ENCODE measurements around the gene TMEM232.

TMEM232 gene

DNA sequence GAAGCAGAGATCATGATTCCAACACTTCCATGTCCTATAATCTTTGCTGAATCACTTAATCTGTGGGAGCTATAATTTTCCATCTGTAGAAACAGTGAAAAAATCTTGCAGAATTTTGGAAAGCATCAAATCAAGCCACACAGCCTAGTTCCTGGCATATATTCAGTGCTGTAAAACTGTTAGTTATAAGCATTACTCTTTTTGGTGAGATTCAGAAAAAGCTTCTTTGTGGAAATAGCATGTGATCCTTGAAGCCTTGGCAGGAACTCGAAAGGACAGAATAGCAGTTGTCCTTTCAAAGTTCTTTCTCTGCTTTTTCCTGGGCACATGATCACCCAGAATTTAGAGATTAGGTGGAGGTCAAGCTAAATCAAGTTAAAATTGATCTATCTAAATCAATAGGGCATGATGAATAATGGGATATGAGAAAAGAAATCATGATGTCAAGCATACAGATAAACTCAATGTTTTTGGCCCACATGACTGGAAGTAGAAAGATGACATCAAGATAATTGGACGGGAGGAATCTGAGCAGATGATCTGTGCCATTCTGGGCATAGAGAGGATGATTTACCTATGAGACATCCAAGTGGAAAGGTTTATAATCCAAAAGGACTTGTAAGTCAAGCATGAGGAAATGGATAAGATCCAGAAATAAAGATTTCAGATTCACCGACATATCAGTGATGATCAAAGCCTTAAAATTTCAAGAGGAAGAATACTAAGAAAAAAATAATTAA lies 73.1 kb downstream of the TMEM232 start:
- no peak for DNase-seq
- Histone ChIP-seq H3K4me1 (peaks cover 0 to 12% (median 0%) of the 10 kb centered on the region in 4 donors), H3K36me3 (no peaks in the 10 kb centered on the region), H3K27me3 (no peaks in the 10 kb centered on the region), H3K9me3 (no peaks in the 10 kb centered on the region), H3K27ac (no peak overlapping the region), H3K4me3 (no peak overlapping the region)
- TF ChIP-seq, protein P1, sequence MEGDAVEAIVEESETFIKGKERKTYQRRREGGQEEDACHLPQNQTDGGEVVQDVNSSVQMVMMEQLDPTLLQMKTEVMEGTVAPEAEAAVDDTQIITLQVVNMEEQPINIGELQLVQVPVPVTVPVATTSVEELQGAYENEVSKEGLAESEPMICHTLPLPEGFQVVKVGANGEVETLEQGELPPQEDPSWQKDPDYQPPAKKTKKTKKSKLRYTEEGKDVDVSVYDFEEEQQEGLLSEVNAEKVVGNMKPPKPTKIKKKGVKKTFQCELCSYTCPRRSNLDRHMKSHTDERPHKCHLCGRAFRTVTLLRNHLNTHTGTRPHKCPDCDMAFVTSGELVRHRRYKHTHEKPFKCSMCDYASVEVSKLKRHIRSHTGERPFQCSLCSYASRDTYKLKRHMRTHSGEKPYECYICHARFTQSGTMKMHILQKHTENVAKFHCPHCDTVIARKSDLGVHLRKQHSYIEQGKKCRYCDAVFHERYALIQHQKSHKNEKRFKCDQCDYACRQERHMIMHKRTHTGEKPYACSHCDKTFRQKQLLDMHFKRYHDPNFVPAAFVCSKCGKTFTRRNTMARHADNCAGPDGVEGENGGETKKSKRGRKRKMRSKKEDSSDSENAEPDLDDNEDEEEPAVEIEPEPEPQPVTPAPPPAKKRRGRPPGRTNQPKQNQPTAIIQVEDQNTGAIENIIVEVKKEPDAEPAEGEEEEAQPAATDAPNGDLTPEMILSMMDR (IDR thresholded peaks at IDR 0.05), result no peak
- intact Hi-C loops (cut with DNase I; ENCODE audit: low total_unique reads), result no loop called here

DNA sequence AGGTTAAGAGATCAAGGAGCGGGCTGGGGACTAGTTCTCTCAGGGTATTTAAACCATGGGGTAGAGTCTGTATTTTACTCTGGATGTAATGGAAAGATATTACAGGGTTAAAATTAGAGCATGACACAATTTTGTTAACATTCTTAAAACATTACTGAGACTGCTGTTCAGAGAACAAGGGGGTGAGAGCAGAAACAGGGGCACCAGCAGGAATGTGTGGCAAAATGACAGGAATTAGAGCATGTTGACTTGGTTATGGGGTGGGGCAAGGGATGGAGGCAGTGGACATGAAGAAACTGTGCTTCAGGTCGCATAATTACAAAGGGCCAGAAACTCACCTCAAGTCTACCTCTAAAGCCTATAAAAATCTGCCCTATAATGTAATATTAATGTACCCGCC lies 75.0 kb downstream of the TMEM232 start:
- Histone ChIP-seq H3K9me3 (no peaks in the 10 kb centered on the region), H3K4me1 (peaks cover 0 to 12% (median 0%) of the 10 kb centered on the region in 4 donors), H3K27ac (no peak overlapping the region), H3K4me3 (no peak overlapping the region), H3K27me3 (no peaks in the 10 kb centered on the region), H3K36me3 (no peaks in the 10 kb centered on the region)
- intact Hi-C loops (cut with DNase I; ENCODE audit: low total_unique reads), result no loop called here
- TF ChIP-seq, protein P1 (IDR thresholded peaks at IDR 0.05), result no peak
- DNase-seq, result no peak

DNA sequence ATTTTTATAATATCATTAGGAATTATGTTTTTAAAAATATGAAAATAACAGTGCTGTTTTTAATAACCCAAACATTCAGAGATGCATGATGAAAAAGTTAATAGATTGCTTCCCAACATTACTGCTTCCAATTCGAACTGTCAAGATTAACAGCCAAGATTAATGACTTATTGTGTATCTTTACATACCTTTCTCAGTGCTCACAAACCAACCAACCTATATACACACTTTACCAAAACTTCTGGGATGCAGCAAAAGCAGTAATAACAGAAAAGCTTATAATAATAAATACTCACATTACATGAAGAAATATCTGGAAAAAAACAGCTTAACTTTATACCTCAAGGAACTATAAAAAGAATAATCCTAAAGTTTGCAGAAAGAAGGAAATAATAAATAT lies 82.1 kb downstream of the TMEM232 start:
- Histone ChIP-seq H3K36me3 (no peaks in the 10 kb centered on the region), H3K9me3 (no peaks in the 10 kb centered on the region), H3K27me3 (no peaks in the 10 kb centered on the region), H3K4me3 (no peak overlapping the region), H3K27ac (no peak overlapping the region), H3K4me1 (no peaks in the 10 kb centered on the region)
- intact Hi-C loops (cut with DNase I; ENCODE audit: low total_unique reads), result no loop called here
- DNase-seq, result no peak
- TF ChIP-seq, protein P1 (IDR thresholded peaks at IDR 0.05), result no peak

- Histone ChIP-seq H3K36me3 (no peaks in the 10 kb centered on the region), H3K4me1 (no peaks in the 10 kb centered on the region), H3K27ac (no peak overlapping the region), H3K27me3 (no peaks in the 10 kb centered on the region), H3K4me3 (no peak overlapping the region), H3K9me3 (no peaks in the 10 kb centered on the region)
- intact Hi-C loops (cut with DNase I; ENCODE audit: low total_unique reads), result no loop called here
- TF ChIP-seq, protein P1 (IDR thresholded peaks at IDR 0.05), result no peak
- no peak for DNase-seq
Measured at GRCh38 chr5:110638970-110639902, 87.2 kb downstream of the TMEM232 start.

- no peak for DNase-seq
- intact Hi-C loops (cut with DNase I; ENCODE audit: low total_unique reads), result no loop called here
- TF ChIP-seq, protein P1 (IDR thresholded peaks at IDR 0.05), result no peak
- Histone ChIP-seq H3K27ac (no peak overlapping the region), H3K36me3 (no peaks in the 10 kb centered on the region), H3K27me3 (no peaks in the 10 kb centered on the region), H3K4me3 (no peak overlapping the region), H3K4me1 (no peaks in the 10 kb centered on the region), H3K9me3 (no peaks in the 10 kb centered on the region)
Measured at GRCh38 chr5:110634475-110634874, 92.0 kb downstream of the TMEM232 start.
